Hematopoietic multipotent progenitor cell treated with erythropoietin and hydrocortisone succinate and interleukin-3 and kit ligand, for 6 days (in vitro differentiated cells): ENCODE measurements around the gene SLC12A4.
A peak's percentile ranks its signal among the peaks of the same experiment; 100 is the strongest.
"Not testable (repeated sequence)": the region's sequence is repeated elsewhere in the genome, so short reads cannot be mapped to it uniquely, and the experiment has no call there.

Experiments used
- DNase-seq: peaks from one replicate; pipeline ENCODE4 v3.0.0-alpha.2; 2015

SLC12A4 gene

DNA sequence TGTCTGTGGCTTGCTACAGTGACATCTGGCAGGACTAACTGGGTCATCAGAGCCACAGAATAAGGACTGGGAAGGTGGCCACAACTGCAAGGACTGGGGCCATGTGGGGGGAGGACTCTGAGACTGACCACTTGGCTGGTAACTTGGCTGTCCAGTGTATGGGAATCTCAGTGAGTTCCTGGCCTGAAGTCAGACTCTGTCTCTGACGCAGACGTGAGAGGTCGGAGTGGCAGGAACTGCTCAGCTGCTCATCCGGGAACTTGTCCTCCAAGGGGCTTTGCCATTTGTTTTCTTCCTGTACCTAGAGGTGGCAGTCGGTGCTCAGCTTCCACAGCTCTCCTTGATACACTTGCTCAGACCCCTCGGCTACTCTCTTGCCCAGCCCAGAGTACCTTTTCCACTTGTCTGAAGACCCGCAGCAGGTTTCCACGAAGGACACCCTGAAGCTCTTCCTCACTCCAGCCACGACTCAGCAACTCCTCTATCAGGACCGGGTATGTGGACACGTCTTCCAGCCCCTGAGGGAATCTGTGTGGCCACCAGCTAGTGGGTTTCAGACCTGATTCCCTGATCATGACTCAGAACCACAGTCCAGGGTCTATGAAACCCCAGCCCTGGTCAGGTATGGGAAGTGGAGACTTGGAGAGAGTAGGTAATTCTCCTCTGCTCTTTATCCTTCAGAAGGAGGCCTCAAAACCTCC is 19.2 kb upstream of the SLC12A4 start:
- DNase-seq, result no peak

GRCh38 chr16:67986949-67987348 is 18.5 kb upstream of the SLC12A4 start:
- DNase-seq, result no peak

DNA sequence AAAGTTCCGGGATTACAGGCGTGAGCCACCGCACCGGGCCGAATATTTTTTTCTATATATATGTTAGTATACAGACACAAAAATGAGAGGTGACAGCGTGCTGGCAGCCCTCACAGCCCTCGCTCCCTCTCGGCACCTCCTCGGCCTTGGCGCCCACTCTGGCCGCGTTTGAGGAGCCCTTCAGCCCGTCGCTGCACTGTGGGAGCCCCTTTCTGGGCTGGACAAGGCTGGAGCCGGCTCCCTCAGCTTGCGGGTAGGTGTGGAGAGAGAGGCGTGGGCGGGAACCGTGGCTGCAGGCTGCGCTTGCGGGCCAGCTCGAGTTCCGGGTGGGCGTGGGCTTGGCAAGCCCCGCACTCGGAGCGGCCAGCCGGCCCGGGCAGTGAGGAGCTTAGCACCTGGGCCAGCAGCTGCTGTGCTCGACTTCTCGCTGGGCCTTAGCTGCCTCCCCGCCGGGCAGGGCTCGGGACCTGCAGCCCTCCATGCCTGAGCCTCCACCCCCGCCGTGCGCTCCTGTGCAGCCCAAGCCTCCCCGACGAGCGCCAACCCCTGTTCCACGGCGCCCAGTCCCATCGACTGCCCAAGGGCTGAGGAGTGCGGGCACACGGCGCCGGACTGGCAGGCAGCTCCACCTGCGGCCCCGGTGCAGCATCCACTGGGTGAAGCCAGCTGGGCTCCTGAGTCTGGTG is 13.7 kb upstream of the SLC12A4 start:
- DNase-seq, result no peak

DNA sequence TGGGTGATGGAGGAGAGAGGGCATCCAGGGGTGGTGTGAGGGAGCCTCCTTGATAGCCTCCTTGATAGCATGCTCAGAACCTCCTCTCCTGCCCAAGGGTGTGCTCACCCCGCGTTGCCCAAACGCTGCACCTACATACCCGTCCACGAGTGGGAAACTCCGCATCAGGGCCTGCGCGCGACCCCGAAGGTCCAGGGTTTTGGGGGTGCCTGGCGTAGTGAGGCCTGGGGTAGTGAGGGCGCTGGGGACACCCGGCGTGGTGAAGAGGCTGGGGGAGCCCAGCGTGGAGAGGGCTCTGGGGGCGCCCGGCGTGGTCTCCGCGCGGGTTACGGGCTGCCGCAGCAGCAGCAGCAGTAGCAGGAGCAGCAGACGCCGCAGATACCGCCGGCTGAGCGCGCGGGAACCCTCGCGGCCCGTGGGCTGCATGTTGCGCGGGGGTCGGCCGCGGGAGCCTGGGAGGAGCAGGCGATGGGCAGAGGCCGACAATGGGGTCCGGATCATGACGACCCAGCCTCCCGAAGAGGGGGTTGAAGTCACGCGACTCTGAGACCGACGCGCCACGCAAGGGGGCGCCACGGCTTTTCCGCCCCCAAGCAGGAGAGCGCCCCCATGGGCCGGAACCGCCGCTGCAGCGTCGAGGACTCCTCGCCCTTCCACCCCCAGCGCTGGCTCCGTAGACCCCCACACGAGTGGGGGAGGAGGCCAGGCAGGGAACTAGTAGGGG is 11.7 kb upstream of the SLC12A4 start, which contains the start of gene DPEP3:
DPEP3 (minus strand) TSS at position 545 of the 724 bp plus-strand sequence; CDS start at position 426, 119 bp downstream.
- DNase-seq, result peak; percentile 31

- DNase-seq, result no peak
These were observed 9.2 kb upstream of the SLC12A4 start for GRCh38 chr16:67977469-67978227.

GRCh38 chr16:67977005-67977404 is 8.6 kb upstream of the SLC12A4 start:
- no peak for DNase-seq

DNA sequence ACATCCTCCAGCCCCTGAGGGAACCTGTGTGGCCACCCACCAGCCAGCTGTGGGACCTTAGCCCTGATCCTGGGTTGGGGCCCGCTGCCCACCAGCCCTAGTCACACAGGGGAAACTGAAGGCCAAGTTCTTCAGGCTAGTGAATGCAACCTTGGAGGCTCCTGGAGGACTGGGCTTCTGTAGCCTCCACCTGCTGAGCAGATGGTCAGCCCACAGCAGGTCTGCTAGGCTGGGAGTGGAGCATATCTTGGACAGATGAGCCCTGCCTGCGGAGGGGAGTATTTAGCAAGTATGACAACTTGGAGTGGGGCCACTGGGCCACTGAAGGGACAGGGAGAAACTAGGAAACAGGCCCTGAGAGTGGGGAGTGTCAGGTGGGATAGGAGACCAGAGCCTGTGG is 7.8 kb upstream of the SLC12A4 start:
- DNase-seq, result no peak

DNA sequence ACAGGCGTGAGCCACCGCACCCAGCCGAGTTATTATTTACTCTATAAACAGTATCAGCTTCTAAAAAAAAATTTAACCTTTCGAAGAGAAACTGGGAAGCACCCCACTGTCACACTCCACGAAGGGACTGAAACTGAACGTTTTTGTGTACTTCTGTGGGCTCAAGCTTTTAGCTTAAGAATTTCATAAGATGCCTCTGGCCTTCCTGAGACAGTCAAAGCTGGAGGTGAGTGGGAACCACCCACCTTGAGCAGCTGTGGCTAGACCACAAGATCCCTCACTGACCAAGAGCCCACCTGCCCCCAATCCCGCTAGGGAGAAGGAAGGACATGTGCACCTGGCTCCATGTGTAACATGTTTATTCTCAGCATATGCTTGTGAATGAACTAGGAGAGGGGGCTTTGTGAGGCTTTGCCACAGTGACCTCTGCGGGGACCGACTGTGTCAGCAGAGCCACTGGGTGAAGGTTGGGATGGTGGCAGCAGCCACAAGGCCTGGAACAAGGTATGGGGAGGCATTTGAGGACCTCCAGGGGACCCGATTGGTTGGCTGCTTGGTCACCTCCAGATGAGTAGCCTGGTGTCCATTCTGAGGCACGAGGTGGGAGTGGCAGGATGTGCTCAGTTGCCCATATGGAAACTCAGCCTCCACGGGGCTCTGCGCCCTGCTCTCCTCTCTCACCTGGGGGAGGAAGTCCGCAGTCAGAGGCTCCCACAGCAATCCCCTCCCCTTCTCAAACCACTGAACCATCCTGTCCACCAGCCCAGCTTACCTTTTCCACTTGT is 7.1 kb upstream of the SLC12A4 start:
- no peak for DNase-seq

GRCh38 chr16:67972285-67972684 is 3.8 kb upstream of the SLC12A4 start:
- DNase-seq, result not testable (repeated sequence)

- peak; percentile 67 for DNase-seq
These were observed 2.7 kb upstream of the SLC12A4 start for GRCh38 chr16:67971111-67971510.

DNA sequence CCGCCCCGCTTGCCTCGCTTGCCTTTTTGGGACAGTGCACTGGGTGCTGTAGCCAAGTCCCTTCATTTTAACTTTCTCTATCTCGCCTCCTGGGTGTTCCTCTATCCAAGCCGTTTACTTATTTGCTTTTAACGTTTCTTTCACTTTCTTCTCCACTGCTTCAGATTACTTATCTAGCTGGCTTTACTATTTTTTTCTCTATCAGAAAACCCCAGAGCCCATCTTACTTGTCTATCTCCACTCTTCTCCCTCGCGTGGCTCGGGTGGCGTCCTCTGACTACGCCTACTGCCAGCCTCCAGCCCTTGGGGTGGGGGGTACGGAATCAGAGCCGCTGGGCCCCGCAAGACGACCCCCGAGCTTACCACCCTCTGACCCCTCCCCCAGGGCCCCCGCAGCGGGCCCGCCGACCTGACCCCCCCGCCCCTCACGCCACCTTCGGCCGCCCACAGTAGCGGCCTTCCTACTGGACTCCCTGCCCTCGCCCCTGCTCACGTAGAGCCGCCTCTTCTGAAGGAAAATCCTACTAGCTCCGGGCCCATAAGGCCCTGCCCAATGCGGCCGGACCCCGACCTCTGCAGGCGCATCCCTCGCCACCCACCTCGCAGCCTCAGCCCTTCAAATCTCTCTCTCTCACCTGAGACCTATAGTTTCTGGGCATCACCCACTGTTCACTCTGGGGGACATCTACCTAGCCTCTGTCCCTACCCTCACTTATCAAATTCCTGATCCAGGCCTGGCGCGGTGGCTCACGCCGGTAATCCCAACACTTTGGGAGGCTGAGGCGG is 1.0 kb upstream of the SLC12A4 start:
- DNase-seq, result peak; percentile 84

GRCh38 chr16:67967958-67968399 is 458 bp downstream of the SLC12A4 start:
- DNase-seq, result peak; percentile 53

GRCh38 chr16:67967183-67967957 is 1.1 kb downstream of the SLC12A4 start:
- peak; percentile 41 for DNase-seq

GRCh38 chr16:67966549-67967182 is 1.8 kb downstream of the SLC12A4 start:
- peak; percentile 56 for DNase-seq

DNA sequence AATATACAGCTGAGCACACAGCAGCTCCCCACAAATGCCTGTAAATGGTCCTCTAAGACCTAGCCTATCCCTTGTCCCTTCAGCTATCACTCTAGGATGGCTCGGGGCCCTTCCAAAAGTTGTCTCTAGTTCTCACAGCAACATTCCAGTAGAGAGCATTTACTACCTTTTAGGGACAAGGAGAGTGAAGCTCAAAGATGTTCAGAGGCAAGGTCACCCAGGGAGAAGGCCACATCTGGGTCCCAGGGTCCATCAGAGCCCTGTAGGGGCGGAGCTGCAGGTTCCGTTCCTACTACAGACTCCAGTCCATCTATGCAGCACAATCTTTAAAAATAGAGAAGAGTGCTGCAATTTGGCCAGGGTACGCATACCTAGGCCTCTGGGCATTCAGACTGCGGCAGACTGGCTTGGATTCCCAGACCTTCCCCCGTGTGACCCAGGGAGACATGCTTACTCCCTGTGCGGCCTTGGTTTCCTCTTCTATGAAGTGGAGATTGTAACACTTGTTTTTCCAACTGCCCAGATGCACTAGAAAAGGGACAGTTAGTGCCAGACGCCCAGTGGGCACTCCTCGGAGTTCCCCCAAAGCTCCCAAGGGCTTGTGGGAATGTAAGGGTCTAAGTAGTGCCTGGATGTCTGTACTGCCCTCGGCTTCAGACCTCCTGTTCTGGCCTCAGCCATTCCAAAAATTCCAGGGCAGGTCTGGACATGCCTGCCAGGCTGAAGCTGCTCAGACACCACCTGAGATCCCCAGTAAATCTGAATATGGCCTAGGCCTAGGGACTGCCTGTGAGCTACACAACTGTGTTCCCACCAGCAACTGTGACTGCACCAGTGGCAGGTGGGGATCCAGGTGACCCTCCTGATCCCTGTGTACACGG is 2.5 kb downstream of the SLC12A4 start:
- no peak for DNase-seq

DNA sequence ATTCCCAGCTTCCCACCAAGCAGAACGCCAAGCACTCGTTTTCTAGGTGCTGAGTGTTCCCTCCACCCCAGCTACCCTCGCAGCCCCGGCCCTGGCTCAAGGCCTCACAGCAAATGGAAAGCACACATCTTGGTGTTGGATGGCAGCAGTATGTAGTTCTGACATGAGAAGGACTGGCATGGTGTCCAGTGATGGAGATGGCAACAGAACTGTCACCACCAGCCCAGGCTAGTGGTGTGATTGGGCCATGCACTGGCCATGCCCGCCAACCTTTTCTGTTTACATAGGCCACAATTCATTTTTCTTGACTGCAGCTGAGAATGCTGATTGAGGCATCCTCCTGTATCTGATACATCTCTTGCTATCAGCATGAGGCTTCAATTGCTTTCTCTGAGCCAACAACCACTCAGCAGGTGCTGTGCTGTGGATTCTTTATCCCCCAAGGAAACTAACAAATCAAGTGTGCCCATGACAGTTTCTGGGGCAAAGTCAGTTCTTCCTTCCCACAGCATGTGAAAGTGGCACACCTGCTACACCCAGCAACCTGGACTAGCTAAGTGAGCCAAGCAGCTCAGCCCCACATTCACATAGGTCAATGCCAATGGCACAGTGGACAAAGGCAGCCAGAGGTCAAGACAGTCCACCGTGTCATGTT is 3.8 kb downstream of the SLC12A4 start:
- no peak for DNase-seq

GRCh38 chr16:67963662-67964321 is 4.6 kb downstream of the SLC12A4 start:
- DNase-seq, result no peak

- no peak for DNase-seq
These were observed 5.2 kb downstream of the SLC12A4 start for GRCh38 chr16:67963292-67963661.
